Activated CD4-positive, alpha-beta T cell treated with anti-CD3 and anti-CD28 coated beads, Interleukin-2, amount 50 U/mL, for 16 hours (primary cell): ENCODE measurements around the gene ABCF3.

Source experiments
- DNase-seq: peaks from one replicate; pipeline ENCODE4 v3.0.0-alpha.2; 2020

ABCF3 gene

GRCh38 chr3:184168363-184169120, 17.5 kb upstream of the ABCF3 start:
- DNase-seq: no peak

GRCh38 chr3:184169896-184170875, 15.8 kb upstream of the ABCF3 start:
- no peak for DNase-seq

GRCh38 chr3:184171562-184171961, 14.4 kb upstream of the ABCF3 start:
- DNase-seq: no peak

- DNase-seq: no peak
These were observed 13.2 kb upstream of the ABCF3 start for GRCh38 chr3:184172681-184173373.

- DNase-seq: no peak
These were observed 12.7 kb upstream of the ABCF3 start for GRCh38 chr3:184173374-184173722.

- no peak for DNase-seq
These were observed 11.7 kb upstream of the ABCF3 start for GRCh38 chr3:184174284-184174645.

- peak; percentile 99 for DNase-seq
These were observed 11.1 kb upstream of the ABCF3 start, which contains the start of gene AP2M1 for GRCh38 chr3:184174646-184175492. TSS of gene AP2M1 (plus strand) at chr3:184174855. CDS start at chr3:184176994, 2,139 bp downstream.

GRCh38 chr3:184175506-184175905, 10.5 kb upstream of the ABCF3 start:
- DNase-seq: no peak

- no peak for DNase-seq
These were observed 10.0 kb upstream of the ABCF3 start for GRCh38 chr3:184175981-184176376.

GRCh38 chr3:184176377-184177330, 9.3 kb upstream of the ABCF3 start:
- DNase-seq: no peak

- DNase-seq: no peak
These were observed 8.7 kb upstream of the ABCF3 start for GRCh38 chr3:184177331-184177731.

- DNase-seq: no peak
These were observed 8.2 kb upstream of the ABCF3 start for GRCh38 chr3:184177767-184178306.

- DNase-seq: no peak
These were observed 7.4 kb upstream of the ABCF3 start for GRCh38 chr3:184178521-184179138.

GRCh38 chr3:184180165-184180564, 5.8 kb upstream of the ABCF3 start:
- no peak for DNase-seq

GRCh38 chr3:184181596-184181995, 4.4 kb upstream of the ABCF3 start:
- DNase-seq: no peak

- DNase-seq: no peak
These were observed 2.3 kb upstream of the ABCF3 start for GRCh38 chr3:184183679-184184078.

GRCh38 chr3:184184546-184185230, 1.3 kb upstream of the ABCF3 start:
- DNase-seq: no peak

- peak; percentile 99 for DNase-seq
These were observed 377 bp upstream of the ABCF3 start for GRCh38 chr3:184185461-184186183.

GRCh38 chr3:184186902-184187207, 856 bp downstream of the ABCF3 start:
- no peak for DNase-seq
